ENCODE measurements around the gene NECTIN1. TPM values are rescaled to one million over a fixed set of nuclear protein-coding genes. Genes with fewer than 3 reads are reported as not detected.

NECTIN1 gene
- total and polyA plus RNA-seq, 5 experiments from 2014 or later, result 0.48 to 2.8 (median 1.7) TPM; not detected in 1

- H3K36me3 Mint-ChIP-seq, result no peaks in the 10 kb centered on the region
- H3K27ac Mint-ChIP-seq, result no peak overlapping the region
- ATAC-seq, result no peak
- POLR2A ChIA-PET, result no interaction called here
- no peaks in the 10 kb centered on the region for H3K4me1 Mint-ChIP-seq
- peaks cover 0 to 16% (median 2%) of the 10 kb centered on the region in 9 donors for H3K9me3 Mint-ChIP-seq
- DNase-seq, result no peak
- peaks cover 0 to 17% (median 6%) of the 10 kb centered on the region in 5 donors for H3K27me3 Mint-ChIP-seq
- no peak overlapping the region for H3K4me3 Mint-ChIP-seq
Measured at GRCh38 chr11:119593346-119593745, 135.7 kb downstream of the NECTIN1 start.

GRCh38 chr11:119592642-119593041 is 136.4 kb downstream of the NECTIN1 start:
- ATAC-seq (no peak), DNase-seq (no peak)
- Mint-ChIP-seq H3K36me3 (peaks cover 0 to 1% (median 0%) of the 10 kb centered on the region in 3 donors), H3K4me1 (no peaks in the 10 kb centered on the region), H3K27ac (no peak overlapping the region), H3K27me3 (peaks cover 0 to 14% (median 8%) of the 10 kb centered on the region in 5 donors), H3K4me3 (no peak overlapping the region), H3K9me3 (peaks cover 0 to 16% (median 2%) of the 10 kb centered on the region in 9 donors)
- POLR2A ChIA-PET, result no interaction called here

GRCh38 chr11:119591836-119592310 is 137.1 kb downstream of the NECTIN1 start:
- peaks cover 0 to 16% (median 2%) of the 10 kb centered on the region in 9 donors for H3K9me3 Mint-ChIP-seq
- POLR2A ChIA-PET, result no interaction called here
- H3K36me3 Mint-ChIP-seq, result peaks cover 0 to 1% (median 0%) of the 10 kb centered on the region in 3 donors
- ATAC-seq (no peak), DNase-seq (no peak)
- no peak overlapping the region for H3K4me3 Mint-ChIP-seq
- no peaks in the 10 kb centered on the region for H3K4me1 Mint-ChIP-seq
- no peak overlapping the region for H3K27ac Mint-ChIP-seq
- H3K27me3 Mint-ChIP-seq, result peaks cover 7 to 17% (median 12%) of the 10 kb centered on the region in 5 donors

GRCh38 chr11:119590651-119591351 is 138.2 kb downstream of the NECTIN1 start:
- POLR2A ChIA-PET, result no interaction called here
- peaks cover 0 to 16% (median 2%) of the 10 kb centered on the region in 9 donors for H3K9me3 Mint-ChIP-seq
- H3K27me3 Mint-ChIP-seq, result peaks cover 7 to 27% (median 18%) of the 10 kb centered on the region in 5 donors
- no peak overlapping the region for H3K4me3 Mint-ChIP-seq
- no peak overlapping the region for H3K27ac Mint-ChIP-seq
- DNase-seq, result no peak
- ATAC-seq, result no peak
- peaks cover 0 to 1% (median 0%) of the 10 kb centered on the region in 3 donors for H3K36me3 Mint-ChIP-seq
- H3K4me1 Mint-ChIP-seq, result no peaks in the 10 kb centered on the region

GRCh38 chr11:119589001-119589400 is 140.0 kb downstream of the NECTIN1 start:
- Mint-ChIP-seq H3K36me3 (peaks cover 0 to 1% (median 0%) of the 10 kb centered on the region in 3 donors), H3K4me3 (no peak overlapping the region), H3K9me3 (peaks cover 0 to 16% (median 2%) of the 10 kb centered on the region in 9 donors), H3K27ac (no peak overlapping the region), H3K27me3 (peaks cover 8 to 40% (median 29%) of the 10 kb centered on the region in 5 donors), H3K4me1 (peaks cover 3 to 10% (median 5%) of the 10 kb centered on the region in 4 donors)
- ATAC-seq (no peak), DNase-seq (no peak)
- POLR2A ChIA-PET, result no interaction called here

All from naive thymus-derived CD8-positive, alpha-beta T cell (primary cell).